ENCODE results near the gene LGALS9. TPM values are rescaled to one million over a fixed set of nuclear protein-coding genes. Genes with fewer than 3 reads are reported as not detected.
"Not testable (repeated sequence)": the region's sequence is repeated elsewhere in the genome, so short reads cannot be mapped to it uniquely, and the experiment has no call there.

The LGALS9 gene
- polyA plus RNA-seq, 1 experiment, result 2.4 TPM

DNA sequence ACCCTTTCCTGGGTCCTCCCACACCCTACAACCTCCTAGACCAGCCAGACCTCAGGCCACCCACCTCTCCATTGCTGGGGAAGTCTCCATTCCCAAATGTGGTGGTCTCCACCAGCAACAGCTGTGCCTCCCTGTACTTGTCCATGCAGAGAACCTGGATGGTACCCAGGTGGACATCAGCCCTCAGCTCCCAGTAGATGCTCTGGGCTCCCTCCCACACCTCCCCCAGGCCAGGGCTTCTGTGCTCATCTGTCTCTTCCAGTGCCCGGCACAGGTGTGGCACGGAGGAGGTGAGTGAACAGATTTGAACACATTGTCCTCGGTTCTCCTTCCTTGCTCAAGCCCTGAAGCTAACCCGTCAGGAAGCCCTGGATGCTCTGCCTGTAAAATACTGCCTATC, 34.6 kb downstream of the LGALS9 start:
- ChIA-PET CTCF (interaction anchor here (1.7 kb wide), 1 partner anchor 91 kb away, joined by 8 read pairs; no protein-coding TSS in a partner anchor), POLR2A (no interaction called here)
- H3K36me3 ChIP-seq (ENCODE audit: control insufficient read depth, insufficient read depth, low read length), result no peaks in the 10 kb centered on the region
- no peaks in the 10 kb centered on the region for H3K27me3 ChIP-seq (ENCODE audit: control insufficient read depth, insufficient read depth, low read length)
- TF ChIP-seq CTCF (IDR thresholded peaks at IDR 0.05; ENCODE audit: insufficient read depth, low read depth, low read length), result no peak
- H3K4me3 ChIP-seq (ENCODE audit: low read depth, low read length), result no peak overlapping the region
- no peak for DNase-seq (ENCODE audit: low read depth)

DNA sequence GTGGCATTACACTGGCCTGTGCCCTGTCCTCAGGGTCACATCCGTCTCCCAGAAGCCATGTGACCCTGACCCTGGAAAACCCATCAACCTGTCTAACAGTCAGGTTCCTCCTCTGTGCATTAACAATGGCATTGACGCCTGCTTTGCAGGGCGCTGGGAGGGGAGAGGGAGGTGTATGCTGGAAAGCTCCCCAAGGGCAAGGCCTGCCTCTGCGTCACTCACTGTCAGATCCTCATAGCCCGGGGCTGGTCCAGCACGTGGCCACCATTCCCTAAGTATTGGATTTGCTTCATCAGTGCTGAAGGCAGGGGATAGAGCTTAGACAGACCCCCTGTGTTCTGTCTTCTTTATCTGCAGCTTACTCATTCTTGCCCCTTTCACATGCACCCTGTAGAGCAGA, 35.3 kb downstream of the LGALS9 start:
- CTCF ChIA-PET, result interaction anchor here (1.0 to 1.7 kb wide), 2 partner anchors 12 to 90 kb away, joined by 5 to 8 read pairs; no protein-coding TSS in a partner anchor
- POLR2A ChIA-PET; DNase-seq (ENCODE audit: low read depth); H3K27me3 ChIP-seq (ENCODE audit: control insufficient read depth, insufficient read depth, low read length); H3K4me3 ChIP-seq (ENCODE audit: low read depth, low read length); H3K36me3 ChIP-seq (ENCODE audit: control insufficient read depth, insufficient read depth, low read length): not testable (repeated sequence)

GRCh38 chr17:27666831-27667560, 36.0 kb downstream of the LGALS9 start:
- Histone ChIP-seq H3K27me3 (ENCODE audit: control insufficient read depth, insufficient read depth, low read length) (no peaks in the 10 kb centered on the region), H3K36me3 (ENCODE audit: control insufficient read depth, insufficient read depth, low read length) (no peaks in the 10 kb centered on the region), H3K4me3 (ENCODE audit: low read depth, low read length) (no peak overlapping the region)
- ChIA-PET POLR2A (no interaction called here), CTCF (interaction anchor here (1.0 to 1.7 kb wide), 2 partner anchors 12 to 89 kb away, joined by 5 to 8 read pairs; no protein-coding TSS in a partner anchor)
- DNase-seq (ENCODE audit: low read depth), result no peak
- no peak for TF ChIP-seq CTCF (IDR thresholded peaks at IDR 0.05; ENCODE audit: insufficient read depth, low read depth, low read length)

- no peaks in the 10 kb centered on the region for H3K36me3 ChIP-seq (ENCODE audit: control insufficient read depth, insufficient read depth, low read length)
- no peaks in the 10 kb centered on the region for H3K27me3 ChIP-seq (ENCODE audit: control insufficient read depth, insufficient read depth, low read length)
- H3K4me3 ChIP-seq (ENCODE audit: low read depth, low read length), result no peak overlapping the region
- TF ChIP-seq CTCF (IDR thresholded peaks at IDR 0.05; ENCODE audit: insufficient read depth, low read depth, low read length), result no peak
- ChIA-PET POLR2A (no interaction called here), CTCF (no interaction called here)
- no peak for DNase-seq (ENCODE audit: low read depth)
Measured at GRCh38 chr17:27667656-27668487, 36.9 kb downstream of the LGALS9 start.

DNA sequence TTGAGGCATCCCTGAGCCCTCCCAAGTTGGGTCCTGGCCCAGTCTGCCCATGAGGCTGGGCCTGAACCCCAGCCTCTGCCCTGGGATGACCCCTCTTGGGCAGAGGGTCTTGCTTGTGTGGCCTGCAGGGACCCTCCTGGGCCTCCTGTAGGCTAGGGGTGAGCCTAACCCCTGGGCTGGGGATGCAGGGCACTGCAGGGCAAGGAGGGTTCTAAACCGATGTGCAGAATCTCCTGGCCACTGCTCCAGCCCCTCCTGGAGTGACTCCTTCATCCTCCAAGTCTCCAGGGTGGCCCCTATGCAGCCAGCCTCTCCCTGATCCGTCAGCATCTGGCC, 37.5 kb downstream of the LGALS9 start:
- H3K27me3 ChIP-seq (ENCODE audit: control insufficient read depth, insufficient read depth, low read length), result no peaks in the 10 kb centered on the region
- POLR2A ChIA-PET, result no interaction called here
- no peak for TF ChIP-seq CTCF (IDR thresholded peaks at IDR 0.05; ENCODE audit: insufficient read depth, low read depth, low read length)
- no peak for DNase-seq (ENCODE audit: low read depth)
- CTCF ChIA-PET, result no interaction called here
- H3K36me3 ChIP-seq (ENCODE audit: control insufficient read depth, insufficient read depth, low read length), result no peaks in the 10 kb centered on the region
- H3K4me3 ChIP-seq (ENCODE audit: low read depth, low read length), result no peak overlapping the region
